ENCODE measurements around the gene ZNF431. TPM values are rescaled to one million over a fixed set of nuclear protein-coding genes. Genes with fewer than 3 reads are reported as not detected.
A peak's percentile ranks its signal among the peaks of the same experiment; 100 is the strongest.

The ZNF431 gene
- total and polyA plus RNA-seq, 9 of the 15 experiments (the other 6 are each of a cell fraction or from before 2014, with no cell fraction given) = 3.3 to 24.8 (median 13.5) TPM

GRCh38 chr19:21115430-21115829 lies 26.4 kb upstream of the ZNF431 start:
- Histone ChIP-seq H3K9me1 (ENCODE audit: control insufficient read depth, insufficient read depth, low read length) (no peaks in the 10 kb centered on the region), H3K27me3 (ENCODE audit: control insufficient read depth in 2 of 2, insufficient read depth in 2 of 2, low read length in 2 of 2) (no peaks in the 10 kb centered on the region), H3K27ac (ENCODE audit: extremely low read depth, low read depth, low read length) (no peak overlapping the region), H3K79me2 (ENCODE audit: control insufficient read depth, insufficient read depth, low read length) (no peaks in the 10 kb centered on the region; the same call in 2 of the 3 replicates), H3K9ac (ENCODE audit: insufficient read depth in 1 of 2, low read depth in 2 of 2, low read length in 2 of 2) (no peak overlapping the region), H4K20me1 (replicated peaks; ENCODE audit: control insufficient read depth, insufficient read depth, low read length) (no peaks in the 10 kb centered on the region), H3K4me2 (ENCODE audit: insufficient read depth, low read length) (no peak overlapping the region), H2AFZ (ENCODE audit: low read depth, low read length) (no peak overlapping the region), H3K36me3 (ENCODE audit: control insufficient read depth, insufficient read depth, low read length) (peaks cover 31% of the 10 kb centered on the region), H3K4me3 (no peak overlapping the region), H3K9me3 (replicated peaks; ENCODE audit: control insufficient read depth, insufficient read depth, low read depth, low read length) (peaks cover 9% of the 10 kb centered on the region; the same call in 1 of the 2 replicates), H3K4me1 (replicated peaks in 1 of 2; ENCODE audit: control insufficient read depth in 2 of 2, insufficient read depth in 2 of 2, low read length in 2 of 2) (no peaks in the 10 kb centered on the region; a peak in 1 of 5 replicates)
- DNase-seq (ENCODE audit: extremely low read depth in 1 of 4, low spot score in 3 of 4) = peak in 1 of 4 experiments; percentile 56
- no peak for FAIRE-seq
- no TSS peak for BruUV-seq (replicated peaks)
- CTCF ChIA-PET (ENCODE audit: low intra/inter-chr PET ratio) = no interaction called here
- in situ Hi-C loops (cut with MboI) (no loop called here), intact Hi-C loops (cut with micrococcal nuclease) (no loop called here)
- POLR2A ChIA-PET = interaction anchor here (0.8 to 1.7 kb wide), 4 partner anchors 10 to 41 kb away, joined by 3 to 6 read pairs (median 3); partner anchors contain the start of gene ZNF431
- ATAC-seq = peak; percentile 54; the same call in 2 of the 3 replicates
- TF ChIP-seq MEIS2 (IDR thresholded peaks at IDR 0.05; ENCODE audit: partially characterized antibody) (peak; percentile 65), KDM1A (IDR thresholded peaks at IDR 0.05) (peak; percentile 62 to 70), SMARCA4 (IDR thresholded peaks at IDR 0.05) (peak; percentile 85), SAFB (IDR thresholded peaks at IDR 0.05; ENCODE audit: borderline replicate concordance, low read depth, low read length) (no peak), TEAD4 (IDR thresholded peaks at IDR 0.05; ENCODE audit: low read length) (peak; percentile 75), TEAD4 (CRISPR knock-in tag; IDR thresholded peaks at IDR 0.05; ENCODE audit: borderline replicate concordance) (no peak), TCF3 (CRISPR knock-in tag; IDR thresholded peaks at IDR 0.05) (peak; percentile 87), POLR2AphosphoS5 (IDR thresholded peaks at IDR 0.05; ENCODE audit: control insufficient read depth, insufficient read depth, low read depth, low read length) (0 out of 2 replicates have a peak, but pooled peaks have one; percentile 48), POLR2A (conservative IDR thresholded peaks at IDR 0.05) (no peak), STAT5A (IDR thresholded peaks at IDR 0.05; ENCODE audit: borderline replicate concordance, low read length) (peak; percentile 73), ARID1B (IDR thresholded peaks at IDR 0.05) (peak; percentile 93), ZNF316 (IDR thresholded peaks at IDR 0.05) (peak; percentile 44; the same call in 1 of the 2 replicates), C11orf30 (IDR thresholded peaks at IDR 0.05; ENCODE audit: low read depth) (peak; percentile 27; the same call in 1 of the 2 replicates), PHB2 (IDR thresholded peaks at IDR 0.05; ENCODE audit: low read depth) (peak; percentile 69; the same call in 1 of the 2 replicates), SIN3B (IDR thresholded peaks at IDR 0.05; ENCODE audit: low read depth) (no peak), SMARCC2 (IDR thresholded peaks at IDR 0.05; ENCODE audit: low read depth) (peak; percentile 71; the same call in 1 of the 2 replicates), SMARCE1 (IDR thresholded peaks at IDR 0.05) (peak; percentile 47; the same call in 1 of the 2 replicates), MTA2 (IDR thresholded peaks at IDR 0.05; ENCODE audit: low read depth) (peak; percentile 77), FOXM1 (IDR thresholded peaks at IDR 0.05; ENCODE audit: low read depth) (peak; percentile 61; the same call in 1 of the 2 replicates), FOXM1 (CRISPR knock-in tag; IDR thresholded peaks at IDR 0.05; ENCODE audit: low read depth) (no peak), RBM17 (IDR thresholded peaks at IDR 0.05; ENCODE audit: borderline replicate concordance, low read depth, low read length) (no peak), EP400 (IDR thresholded peaks at IDR 0.05) (0 out of 2 replicates have a peak, but pooled peaks have one; percentile 17), L3MBTL2 (IDR thresholded peaks at IDR 0.05) (0 out of 2 replicates have a peak, but pooled peaks have one; percentile 11), GATA2 (CRISPR knock-in tag; IDR thresholded peaks at IDR 0.05) (peak; percentile 59; the same call in 1 of the 2 replicates), PKNOX1 (IDR thresholded peaks at IDR 0.05) (peak; percentile 40)
- TF ChIP-seq, protein P1, sequence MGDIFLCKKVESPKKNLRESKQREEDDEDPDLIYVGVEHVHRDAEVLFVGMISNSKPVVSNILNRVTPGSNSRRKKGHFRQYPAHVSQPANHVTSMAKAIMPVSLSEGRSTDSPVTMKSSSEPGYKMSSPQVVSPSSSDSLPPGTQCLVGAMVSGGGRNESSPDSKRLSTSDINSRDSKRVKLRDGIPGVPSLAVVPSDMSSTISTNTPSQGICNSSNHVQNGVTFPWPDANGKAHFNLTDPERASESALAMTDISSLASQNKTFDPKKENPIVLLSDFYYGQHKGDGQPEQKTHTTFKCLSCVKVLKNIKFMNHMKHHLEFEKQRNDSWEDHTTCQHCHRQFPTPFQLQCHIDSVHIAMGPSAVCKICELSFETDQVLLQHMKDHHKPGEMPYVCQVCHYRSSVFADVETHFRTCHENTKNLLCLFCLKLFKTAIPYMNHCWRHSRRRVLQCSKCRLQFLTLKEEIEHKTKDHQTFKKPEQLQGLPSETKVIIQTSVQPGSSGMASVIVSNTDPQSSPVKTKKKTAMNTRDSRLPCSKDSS (IDR thresholded peaks at IDR 0.05; ENCODE audit: low read depth, partially characterized antibody) = no peak
